ENCODE results near the gene SPATA6. TPM values are rescaled to one million over a fixed set of nuclear protein-coding genes. Genes with fewer than 3 reads are reported as not detected.
"Not testable (repeated sequence)": the region's sequence is repeated elsewhere in the genome, so short reads cannot be mapped to it uniquely, and the experiment has no call there.

SPATA6 gene
- total RNA-seq, 1 donor from 2014 or later = 42.9 TPM

- DNase-seq (ENCODE audit: low spot score) = no peak
Measured at GRCh38 chr1:48356901-48357300, 115.1 kb downstream of the SPATA6 start.

GRCh38 chr1:48344373-48344772, 127.6 kb downstream of the SPATA6 start:
- DNase-seq (ENCODE audit: low spot score) = no peak

GRCh38 chr1:48341221-48341620, 130.8 kb downstream of the SPATA6 start:
- no peak for DNase-seq (ENCODE audit: low spot score)

- no peak for DNase-seq (ENCODE audit: low spot score)
Measured at GRCh38 chr1:48338257-48338656, 133.7 kb downstream of the SPATA6 start.

GRCh38 chr1:48333316-48333715, 138.7 kb downstream of the SPATA6 start:
- DNase-seq (ENCODE audit: low spot score) = no peak

GRCh38 chr1:48332115-48332514, 139.9 kb downstream of the SPATA6 start:
- no peak for DNase-seq (ENCODE audit: low spot score)

GRCh38 chr1:48329905-48330304, 142.1 kb downstream of the SPATA6 start:
- no peak for DNase-seq (ENCODE audit: low spot score)

- DNase-seq (ENCODE audit: low spot score) = no peak
Measured at GRCh38 chr1:48329486-48329885, 142.5 kb downstream of the SPATA6 start.

GRCh38 chr1:48311829-48312228, 160.2 kb downstream of the SPATA6 start:
- DNase-seq (ENCODE audit: low spot score) = not testable (repeated sequence)

GRCh38 chr1:48309564-48310082, 162.4 kb downstream of the SPATA6 start:
- no peak for DNase-seq (ENCODE audit: low spot score)

GRCh38 chr1:48302652-48303051, 169.4 kb downstream of the SPATA6 start:
- DNase-seq (ENCODE audit: low spot score) = no peak

- no peak for DNase-seq (ENCODE audit: low spot score)
Measured at GRCh38 chr1:48294656-48295055, 177.3 kb downstream of the SPATA6 start.

- not testable (repeated sequence) for DNase-seq (ENCODE audit: low spot score)
Measured at GRCh38 chr1:48294094-48294493, 177.9 kb downstream of the SPATA6 start.

GRCh38 chr1:48292706-48293105, 179.3 kb downstream of the SPATA6 start:
- DNase-seq (ENCODE audit: low spot score) = no peak

GRCh38 chr1:48291421-48291820, 180.6 kb downstream of the SPATA6 start:
- DNase-seq (ENCODE audit: low spot score) = no peak

- no peak for DNase-seq (ENCODE audit: low spot score)
Measured at GRCh38 chr1:48285525-48285924, 186.5 kb downstream of the SPATA6 start.

- not testable (repeated sequence) for DNase-seq (ENCODE audit: low spot score)
Measured at GRCh38 chr1:48284696-48285420, 187.1 kb downstream of the SPATA6 start.

- not testable (repeated sequence) for DNase-seq (ENCODE audit: low spot score)
Measured at GRCh38 chr1:48282329-48282728, 189.7 kb downstream of the SPATA6 start.

- DNase-seq (ENCODE audit: low spot score) = not testable (repeated sequence)
Measured at GRCh38 chr1:48277437-48277836, 194.6 kb downstream of the SPATA6 start.

- DNase-seq (ENCODE audit: low spot score) = no peak
Measured at GRCh38 chr1:48266576-48266975, 205.4 kb downstream of the SPATA6 start.

GRCh38 chr1:48263041-48263440, 209.0 kb downstream of the SPATA6 start:
- DNase-seq (ENCODE audit: low spot score) = no peak

- no peak for DNase-seq (ENCODE audit: low spot score)
Measured at GRCh38 chr1:48261881-48262400, 210.1 kb downstream of the SPATA6 start.

- no peak for DNase-seq (ENCODE audit: low spot score)
Measured at GRCh38 chr1:48258106-48258505, 213.9 kb downstream of the SPATA6 start.

All from ureter (tissue), 1 donor.